ENCODE results near the gene FOXQ1.

Gene FOXQ1

GRCh38 chr6:1311400-1312202, at the start of gene FOXQ1:
FOXQ1 (plus strand) TSS chr6:1312098; CDS start chr6:1312705, 607 bp downstream.
- DNase-seq: no peak

- DNase-seq: no peak
These were observed 49.2 kb upstream of the FOXQ1 start for GRCh38 chr6:1262704-1263038.

GRCh38 chr6:1263039-1263849, 48.7 kb upstream of the FOXQ1 start:
- no peak for DNase-seq

- no peak for DNase-seq
These were observed 48.0 kb upstream of the FOXQ1 start for GRCh38 chr6:1263850-1264377.

- DNase-seq: no peak
These were observed 47.1 kb upstream of the FOXQ1 start for GRCh38 chr6:1264619-1265445.

- DNase-seq: no peak
These were observed 45.2 kb upstream of the FOXQ1 start for GRCh38 chr6:1266686-1267056.

GRCh38 chr6:1267057-1267732, 44.7 kb upstream of the FOXQ1 start:
- DNase-seq: no peak

- no peak for DNase-seq
These were observed 43.8 kb upstream of the FOXQ1 start for GRCh38 chr6:1267790-1268762.

GRCh38 chr6:1271071-1271763, 40.7 kb upstream of the FOXQ1 start:
- DNase-seq: no peak

GRCh38 chr6:1278061-1278720, 33.7 kb upstream of the FOXQ1 start:
- no peak for DNase-seq

- DNase-seq: no peak
These were observed 32.8 kb upstream of the FOXQ1 start for GRCh38 chr6:1279065-1279464.

GRCh38 chr6:1280666-1281300, 31.1 kb upstream of the FOXQ1 start:
- no peak for DNase-seq

GRCh38 chr6:1281746-1282145, 30.2 kb upstream of the FOXQ1 start:
- no peak for DNase-seq

- no peak for DNase-seq
These were observed 28.4 kb upstream of the FOXQ1 start for GRCh38 chr6:1283501-1283900.

- DNase-seq: no peak
These were observed 26.3 kb upstream of the FOXQ1 start for GRCh38 chr6:1285556-1285955.

- no peak for DNase-seq
These were observed 25.9 kb upstream of the FOXQ1 start for GRCh38 chr6:1285956-1286355.

- DNase-seq: no peak
These were observed 24.8 kb upstream of the FOXQ1 start for GRCh38 chr6:1287103-1287591.

GRCh38 chr6:1290086-1290485, 21.8 kb upstream of the FOXQ1 start:
- DNase-seq: no peak

- DNase-seq: no peak
These were observed 21.1 kb upstream of the FOXQ1 start for GRCh38 chr6:1290805-1291204.
